ENCODE data around the gene EDAR. TPM values are rescaled to one million over a fixed set of nuclear protein-coding genes. Genes with fewer than 3 reads are reported as not detected.

EDAR gene
- total and polyA plus RNA-seq, 2 of the 8 experiments (the other 6 are each of a cell fraction or from before 2014, with no cell fraction given), result not detected

DNA sequence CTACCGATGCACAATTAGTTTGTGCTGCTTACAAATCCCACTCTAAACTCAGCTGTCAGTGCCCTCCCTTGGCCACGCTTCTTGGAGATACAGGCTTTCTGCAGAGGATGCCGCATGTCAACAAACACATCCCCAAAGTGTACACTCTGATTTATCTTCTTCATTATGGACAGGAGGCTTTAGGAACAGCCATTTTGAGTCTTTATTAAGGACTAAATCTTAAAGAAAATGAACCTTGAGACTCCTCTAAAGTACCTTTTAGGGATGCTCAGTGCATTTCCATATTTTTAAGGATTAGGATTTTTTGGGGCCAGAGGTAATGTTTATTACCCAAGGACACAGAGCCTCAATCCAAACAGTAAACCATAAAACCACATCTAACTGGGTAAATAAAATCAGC, 6.0 kb downstream of the EDAR start:
- H3K56ac ChIP-seq (replicated peaks; ENCODE audit: insufficient read length, low read depth, low read length), result no peak overlapping the region
- H2BK5ac ChIP-seq (ENCODE audit: low read depth, low read length), result no peak overlapping the region
- no peaks in the 10 kb centered on the region for H3K27me3 ChIP-seq (replicated peaks in 1 of 4; ENCODE audit: control insufficient read depth in 3 of 4, extremely low read depth in 1 of 4, insufficient read depth in 3 of 4, low read length in 3 of 4)
- no peak overlapping the region for H4K91ac ChIP-seq (replicated peaks; ENCODE audit: insufficient read length, low read length)
- no peaks in the 10 kb centered on the region; the same call in 1 of the 2 replicates for H3K23me2 ChIP-seq (ENCODE audit: low read depth, low read length)
- H2BK12ac ChIP-seq (ENCODE audit: low read depth, low read length), result no peak overlapping the region
- ChIA-PET POLR2A (ENCODE audit: partially characterized antibody) (no interaction called here), CTCF (ENCODE audit: partially characterized antibody) (interaction anchor here (0.7 to 1.3 kb wide), 4 partner anchors 13 to 233 kb away, joined by 3 to 4 read pairs (median 3); no protein-coding TSS in a partner anchor)
- H2AK5ac ChIP-seq (ENCODE audit: low read depth, low read length), result no peak overlapping the region
- no peaks in the 10 kb centered on the region for H3K79me1 ChIP-seq (ENCODE audit: low read depth, low read length)
- no peaks in the 10 kb centered on the region for H3K9me3 ChIP-seq (ENCODE audit: insufficient read depth in 2 of 2, low read depth in 1 of 2, low read length in 1 of 2)
- no peaks in the 10 kb centered on the region for H3K4me1 ChIP-seq (replicated peaks in 1 of 4; ENCODE audit: control insufficient read depth in 3 of 4, insufficient read depth in 4 of 4, low read length in 3 of 4)
- no peak overlapping the region for H3K9ac ChIP-seq (replicated peaks in 1 of 4; ENCODE audit: extremely low read depth in 1 of 4, low read depth in 3 of 4, low read length in 3 of 4)
- H3K18ac ChIP-seq (ENCODE audit: extremely low read depth, low read length), result no peak overlapping the region
- no peak overlapping the region for H4K5ac ChIP-seq (ENCODE audit: insufficient read length, low read depth, low read length)
- H3K14ac ChIP-seq (ENCODE audit: insufficient read length), result no peak overlapping the region
- no peak overlapping the region for H3K4me3 ChIP-seq (ENCODE audit: extremely low read depth in 1 of 4, insufficient read depth in 2 of 4, low read depth in 3 of 4, low read length in 4 of 4)
- no peak overlapping the region for H3K4ac ChIP-seq (replicated peaks; ENCODE audit: insufficient read length, low read depth, low read length)
- no peak overlapping the region for H2BK15ac ChIP-seq (ENCODE audit: low read length)
- no peak overlapping the region for H3K27ac ChIP-seq (ENCODE audit: low read depth, low read length)
- no peak overlapping the region for H2BK120ac ChIP-seq (replicated peaks; ENCODE audit: low read depth, low read length)
- no peak overlapping the region for H3K4me2 ChIP-seq (ENCODE audit: insufficient read depth in 1 of 2, low read depth in 2 of 2, low read length in 2 of 2)
- TF ChIP-seq, protein P1, sequence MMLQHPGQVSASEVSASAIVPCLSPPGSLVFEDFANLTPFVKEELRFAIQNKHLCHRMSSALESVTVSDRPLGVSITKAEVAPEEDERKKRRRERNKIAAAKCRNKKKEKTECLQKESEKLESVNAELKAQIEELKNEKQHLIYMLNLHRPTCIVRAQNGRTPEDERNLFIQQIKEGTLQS (IDR thresholded peaks at IDR 0.05; ENCODE audit: insufficient read depth, low read depth, low read length), result no peak
- no peak for TF ChIP-seq POU5F1 (IDR thresholded peaks at IDR 0.05; ENCODE audit: low read depth, low read length)
- no peak for TF ChIP-seq YY1 (IDR thresholded peaks at IDR 0.05; ENCODE audit: low read depth, low read length)
- no peak for TF ChIP-seq RFX5 (IDR thresholded peaks at IDR 0.05; ENCODE audit: borderline replicate concordance, low read depth, low read length)
- no peak for TF ChIP-seq EZH2 (IDR thresholded peaks at IDR 0.05; ENCODE audit: low read depth, low read length, severe bottlenecking)
- TF ChIP-seq MAFK (IDR thresholded peaks at IDR 0.05; ENCODE audit: low read depth, low read length), result no peak
- H4K8ac ChIP-seq (ENCODE audit: extremely low read depth, insufficient read depth, low read length), result no peak overlapping the region
- 96% methylated on average over 3 of the region's 3 CpGs; no CpG with 5 or more reads in 1 of the 2 experiments for WGBS, 2 experiments (ENCODE audit: extremely low coverage in 1 of 2, insufficient coverage in 1 of 2, insufficient read length in 1 of 2, insufficient replicate concordance in 2 of 2, low coverage in 1 of 2, low lambda C conversion rate in 2 of 2, missing lambda C conversion rate in 1 of 2)
- no peaks in the 10 kb centered on the region for H4K20me1 ChIP-seq (replicated peaks in 1 of 2; ENCODE audit: control insufficient read depth in 1 of 2, insufficient read depth in 2 of 2, low read length in 2 of 2)
- no peak overlapping the region for H2BK20ac ChIP-seq (ENCODE audit: low read length)
- no peaks in the 10 kb centered on the region for H3K79me2 ChIP-seq (ENCODE audit: control insufficient read depth in 1 of 2, insufficient read depth in 2 of 2, low read length in 2 of 2)
- DNase-seq (ENCODE audit: low read depth in 1 of 2, low spot score in 2 of 2) (no peak), FAIRE-seq (no peak)
- H3K23ac ChIP-seq (ENCODE audit: insufficient read length), result no peak overlapping the region
- H3K36me3 ChIP-seq (ENCODE audit: control insufficient read depth in 2 of 4, insufficient read depth in 4 of 4, low read length in 3 of 4), result no peaks in the 10 kb centered on the region
- no peak overlapping the region for H2AFZ ChIP-seq (ENCODE audit: low read length)

All from H1 (cell line).